Upper lobe of right lung (tissue), 1 donor: ENCODE measurements around the gene PLXNA2. TPM values are rescaled to one million over a fixed set of nuclear protein-coding genes. Genes with fewer than 3 reads are reported as not detected.

Source experiments
- ATAC-seq: fragments of 200-7000 bp; cut with Tn5 transposase; one replicate; pipeline ENCODE4 v1.9.1; 2020; ENCODE audit warnings: mild to moderate bottlenecking, moderate library complexity
- DNase-seq: peaks from one replicate; pipeline ENCODE4 v3.0.0-alpha.2; 2020
- H3K27ac ChIP-seq: fragments of 200-600 bp; one replicate; pipeline ENCODE4 v1.8.0; 2022
- H3K27me3 ChIP-seq: fragments of 200-600 bp; one replicate; pipeline ENCODE4 v1.8.0; 2022; ENCODE audit warnings: mild to moderate bottlenecking
- H3K36me3 ChIP-seq: fragments of 200-600 bp; one replicate; pipeline ENCODE4 v1.8.0; 2022
- H3K4me1 ChIP-seq: fragments of 200-600 bp; one replicate; pipeline ENCODE4 v1.8.0; 2022
- H3K4me3 ChIP-seq: fragments of 200-600 bp; one replicate; pipeline ENCODE4 v1.8.0; 2022; ENCODE audit warnings: mild to moderate bottlenecking
- H3K9me3 ChIP-seq: fragments of 200-600 bp; one replicate; pipeline ENCODE4 v1.8.0; 2022
- intact Hi-C: fragments of 100-400 bp; cut with DNase I; formaldehyde crosslinking; loops from one replicate; pipeline ENCODE4 v1.11.0; 2022
- total RNA-seq: library from RNA; stranded (reverse); fragmentation: NEBNext Ultra II Directional; extraction: Animal tissue kit (Norgen Biotek cat#: 25700); gene quantifications from one replicate; pipeline ENCODE4 v1.2.1, GENCODE V29; 2021
- TF ChIP-seq, protein P1 (sequence below): fragments of 200-600 bp; IDR thresholded peaks from one replicate; pipeline ENCODE4 v1.8.0; 2022; ENCODE audit warnings: antibody characterized with exemption
- donor health status: DM: no; HTN: yes; CAD: no; lungs with severe emphysema.

PLXNA2 gene
- total RNA-seq, 1 donor from 2014 or later = 98.5 TPM

DNA sequence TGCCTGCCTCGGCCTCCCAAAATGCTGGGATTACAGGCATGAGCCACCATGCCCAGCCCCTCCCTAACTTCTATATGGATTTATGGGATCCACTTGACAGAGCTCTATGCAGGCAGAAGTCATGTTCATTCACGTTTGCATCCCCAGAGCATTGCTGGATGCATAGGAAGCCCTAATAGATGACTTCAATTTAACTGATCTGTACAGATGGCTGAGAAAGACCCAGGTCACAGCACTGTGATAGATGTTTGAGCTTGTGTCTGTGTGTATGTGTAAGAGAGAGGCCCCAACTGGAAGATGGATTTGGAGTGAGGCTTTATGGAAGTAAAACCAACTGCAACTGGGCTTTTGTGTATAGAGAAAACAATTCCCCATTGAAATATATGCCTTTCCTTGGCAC lies 30.9 kb upstream of the PLXNA2 start:
- Histone ChIP-seq H3K9me3 (no peaks in the 10 kb centered on the region), H3K27me3 (peaks cover 10% of the 10 kb centered on the region), H3K4me3 (no peak overlapping the region), H3K4me1 (no peaks in the 10 kb centered on the region), H3K36me3 (no peaks in the 10 kb centered on the region), H3K27ac (no peak overlapping the region)
- TF ChIP-seq, protein P1, sequence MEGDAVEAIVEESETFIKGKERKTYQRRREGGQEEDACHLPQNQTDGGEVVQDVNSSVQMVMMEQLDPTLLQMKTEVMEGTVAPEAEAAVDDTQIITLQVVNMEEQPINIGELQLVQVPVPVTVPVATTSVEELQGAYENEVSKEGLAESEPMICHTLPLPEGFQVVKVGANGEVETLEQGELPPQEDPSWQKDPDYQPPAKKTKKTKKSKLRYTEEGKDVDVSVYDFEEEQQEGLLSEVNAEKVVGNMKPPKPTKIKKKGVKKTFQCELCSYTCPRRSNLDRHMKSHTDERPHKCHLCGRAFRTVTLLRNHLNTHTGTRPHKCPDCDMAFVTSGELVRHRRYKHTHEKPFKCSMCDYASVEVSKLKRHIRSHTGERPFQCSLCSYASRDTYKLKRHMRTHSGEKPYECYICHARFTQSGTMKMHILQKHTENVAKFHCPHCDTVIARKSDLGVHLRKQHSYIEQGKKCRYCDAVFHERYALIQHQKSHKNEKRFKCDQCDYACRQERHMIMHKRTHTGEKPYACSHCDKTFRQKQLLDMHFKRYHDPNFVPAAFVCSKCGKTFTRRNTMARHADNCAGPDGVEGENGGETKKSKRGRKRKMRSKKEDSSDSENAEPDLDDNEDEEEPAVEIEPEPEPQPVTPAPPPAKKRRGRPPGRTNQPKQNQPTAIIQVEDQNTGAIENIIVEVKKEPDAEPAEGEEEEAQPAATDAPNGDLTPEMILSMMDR = no peak
- ATAC-seq = no peak
- no peak for DNase-seq
- intact Hi-C loops = no loop called here

DNA sequence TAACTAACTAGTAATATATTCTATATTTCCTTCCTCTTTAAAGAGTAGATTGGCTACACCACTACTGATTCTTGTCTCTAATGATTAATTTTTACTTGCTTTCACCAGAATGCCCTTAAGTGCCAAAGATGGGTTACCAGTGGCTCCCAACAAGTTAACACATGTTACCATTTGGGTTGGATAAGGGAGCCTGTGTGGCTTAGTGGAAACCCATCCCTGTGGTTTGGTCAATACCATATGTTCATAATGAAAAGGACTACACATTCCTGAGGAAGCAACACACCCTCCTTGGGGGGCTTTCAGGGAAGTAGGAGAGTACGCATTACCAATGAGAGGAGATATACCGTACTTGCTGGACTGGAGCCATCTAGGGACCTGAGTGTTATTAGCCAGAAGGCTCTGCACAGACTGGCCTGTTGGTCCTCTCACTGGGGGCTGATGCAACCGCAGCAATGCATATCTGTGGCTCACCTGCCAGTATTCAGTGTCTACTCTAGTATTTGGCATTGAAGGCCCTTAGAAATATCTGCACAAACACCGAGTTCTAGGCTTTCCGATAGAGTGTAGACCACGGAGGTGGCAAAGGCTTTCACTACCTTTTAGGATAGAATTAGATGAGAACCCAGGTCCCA lies 29.3 kb upstream of the PLXNA2 start:
- intact Hi-C loops = no loop called here
- Histone ChIP-seq H3K4me1 (no peaks in the 10 kb centered on the region), H3K9me3 (no peaks in the 10 kb centered on the region), H3K4me3 (no peak overlapping the region), H3K27ac (no peak overlapping the region), H3K27me3 (peaks cover 10% of the 10 kb centered on the region), H3K36me3 (no peaks in the 10 kb centered on the region)
- ATAC-seq (no peak), DNase-seq (no peak)
- TF ChIP-seq, protein P1 = no peak

DNA sequence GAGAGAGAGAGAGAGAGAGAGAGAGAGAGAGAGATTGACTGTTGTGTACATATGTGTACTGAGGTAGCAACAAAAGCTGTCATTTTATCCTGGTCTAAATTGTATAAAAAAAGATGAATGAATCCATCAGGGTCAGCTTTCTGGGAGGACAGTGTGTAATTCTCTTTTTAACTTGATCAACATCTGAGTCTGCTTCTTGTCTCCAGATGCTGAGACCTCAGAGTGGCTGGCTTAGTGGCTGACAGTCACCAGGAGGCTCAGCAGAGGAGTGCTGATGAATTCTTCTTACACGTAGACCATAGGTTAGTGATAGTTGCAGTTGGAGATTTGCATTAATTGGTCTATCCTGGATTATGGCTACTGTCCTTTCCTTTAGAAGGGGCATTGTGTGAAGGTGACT lies 28.5 kb upstream of the PLXNA2 start:
- Histone ChIP-seq H3K4me1 (no peaks in the 10 kb centered on the region), H3K27ac (no peak overlapping the region), H3K4me3 (no peak overlapping the region), H3K27me3 (peaks cover 10% of the 10 kb centered on the region), H3K9me3 (no peaks in the 10 kb centered on the region), H3K36me3 (no peaks in the 10 kb centered on the region)
- TF ChIP-seq, protein P1 = no peak
- DNase-seq (no peak), ATAC-seq (no peak)
- intact Hi-C loops = no loop called here

DNA sequence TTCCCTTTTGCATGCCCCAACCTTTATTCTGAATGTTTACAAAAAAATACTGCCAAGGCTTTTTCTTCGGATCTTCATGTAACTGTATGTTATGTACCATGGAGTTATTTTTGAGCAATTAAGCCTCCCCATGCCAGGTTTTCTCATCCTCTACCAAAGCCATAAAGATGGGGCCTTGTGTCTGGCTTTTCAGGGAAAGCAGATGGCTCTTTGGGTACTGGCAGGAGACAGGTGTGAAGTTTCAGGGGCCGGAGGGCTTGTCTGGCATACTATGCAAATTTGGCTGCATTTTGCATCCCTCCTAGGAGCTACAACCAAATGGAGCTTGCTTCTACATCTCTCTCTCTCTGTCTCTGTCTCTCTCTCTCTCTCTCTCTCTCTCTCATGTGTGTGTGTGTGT lies 28.1 kb upstream of the PLXNA2 start:
- no peaks in the 10 kb centered on the region for H3K36me3 ChIP-seq
- H3K9me3 ChIP-seq = no peaks in the 10 kb centered on the region
- ATAC-seq (no peak), DNase-seq (no peak)
- peaks cover 10% of the 10 kb centered on the region for H3K27me3 ChIP-seq
- intact Hi-C loops = no loop called here
- no peak overlapping the region for H3K27ac ChIP-seq
- no peaks in the 10 kb centered on the region for H3K4me1 ChIP-seq
- TF ChIP-seq, protein P1 = no peak
- H3K4me3 ChIP-seq = no peak overlapping the region

DNA sequence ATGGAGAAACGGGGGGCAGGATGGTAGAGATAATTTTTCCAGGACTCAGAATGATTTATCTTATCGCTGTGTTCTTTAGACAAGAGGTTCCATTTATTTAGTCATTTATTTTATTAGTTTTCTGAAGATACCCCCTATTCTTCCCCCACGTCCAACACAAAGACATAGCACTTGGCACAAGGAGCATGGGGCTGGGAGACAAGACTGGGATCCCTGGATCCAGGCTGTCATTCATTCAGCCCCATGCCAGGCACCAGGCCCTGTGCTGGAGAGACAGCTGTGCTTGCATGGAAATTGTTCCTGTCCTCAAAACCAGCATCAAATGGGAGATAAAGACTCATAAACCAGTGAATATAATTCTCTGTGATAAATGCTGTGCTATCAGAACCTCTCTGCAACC lies 27.1 kb upstream of the PLXNA2 start:
- Histone ChIP-seq H3K27ac (no peak overlapping the region), H3K4me3 (no peak overlapping the region), H3K9me3 (no peaks in the 10 kb centered on the region), H3K36me3 (no peaks in the 10 kb centered on the region), H3K27me3 (peaks cover 10% of the 10 kb centered on the region), H3K4me1 (no peaks in the 10 kb centered on the region)
- DNase-seq (no peak), ATAC-seq (no peak)
- intact Hi-C loops = no loop called here
- TF ChIP-seq, protein P1 = no peak

DNA sequence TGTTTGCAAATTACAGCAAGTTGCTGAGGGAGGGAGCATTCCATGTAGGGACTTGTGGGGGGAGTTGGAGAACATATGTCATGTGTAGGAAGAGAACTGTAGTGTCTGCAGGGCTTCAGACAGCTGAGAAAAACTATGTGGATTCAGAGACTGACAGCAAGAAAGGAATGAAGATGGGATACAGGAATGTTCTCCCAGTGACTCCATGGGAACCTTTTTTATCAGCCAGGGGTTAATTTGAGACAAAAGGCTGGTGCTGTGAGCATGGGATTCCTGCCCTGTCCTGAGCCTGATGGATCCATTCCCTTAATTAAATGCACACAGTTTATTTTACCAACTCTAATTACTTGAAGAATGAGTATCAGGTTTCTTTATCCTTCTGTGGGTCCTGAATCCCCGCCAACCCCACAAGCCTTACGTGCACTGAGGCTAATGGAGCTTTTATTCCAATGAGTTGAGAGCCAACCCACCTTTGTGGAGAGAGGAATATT lies 26.5 kb upstream of the PLXNA2 start:
- intact Hi-C loops = no loop called here
- H3K27me3 ChIP-seq = peaks cover 10% of the 10 kb centered on the region
- no peak for ATAC-seq
- no peaks in the 10 kb centered on the region for H3K36me3 ChIP-seq
- H3K27ac ChIP-seq = no peak overlapping the region
- H3K4me3 ChIP-seq = no peak overlapping the region
- H3K4me1 ChIP-seq = no peaks in the 10 kb centered on the region
- no peak for DNase-seq
- TF ChIP-seq, protein P1 = no peak
- no peaks in the 10 kb centered on the region for H3K9me3 ChIP-seq
